GM18867 (cell line): ENCODE results near the gene NFATC2IP.
"Not testable (repeated sequence)": the region's sequence is repeated elsewhere in the genome, so short reads cannot be mapped to it uniquely, and the experiment has no call there.

Experiments used
- ATAC-seq: cut with Tn5 transposase; IDR thresholded peaks from one replicate; pipeline ENCODE4 v1.9.1; 2021; ENCODE audit warnings: mild to moderate bottlenecking, moderate library complexity; ENCODE audit not compliant: unreplicated experiment

NFATC2IP gene

GRCh38 chr16:28925386-28926228 is 25.1 kb upstream of the NFATC2IP start:
- ATAC-seq: peak; percentile 30

GRCh38 chr16:28926284-28926683 is 24.5 kb upstream of the NFATC2IP start:
- ATAC-seq: not testable (repeated sequence)

GRCh38 chr16:28927815-28928214 is 22.9 kb upstream of the NFATC2IP start:
- ATAC-seq: no peak

DNA sequence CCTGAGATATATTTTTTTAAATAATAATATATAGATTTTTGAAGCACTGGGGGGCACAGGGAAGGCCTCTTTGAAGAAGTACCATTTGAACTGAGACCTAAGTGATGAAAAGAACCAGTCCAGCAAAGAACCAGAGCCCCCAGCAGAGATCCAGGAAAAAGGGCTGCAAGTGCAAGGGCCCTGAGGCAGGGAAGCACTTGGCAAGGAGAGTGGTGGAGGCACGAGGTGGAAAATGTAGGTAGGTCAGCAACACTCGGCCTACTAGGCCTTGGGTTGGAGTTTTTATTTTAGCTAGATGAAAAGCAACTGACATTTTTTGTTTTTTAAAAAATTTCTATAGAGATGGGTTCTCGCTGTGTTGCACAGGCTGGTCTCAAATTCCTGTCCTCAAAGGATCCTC is 20.5 kb upstream of the NFATC2IP start:
- no peak for ATAC-seq

DNA sequence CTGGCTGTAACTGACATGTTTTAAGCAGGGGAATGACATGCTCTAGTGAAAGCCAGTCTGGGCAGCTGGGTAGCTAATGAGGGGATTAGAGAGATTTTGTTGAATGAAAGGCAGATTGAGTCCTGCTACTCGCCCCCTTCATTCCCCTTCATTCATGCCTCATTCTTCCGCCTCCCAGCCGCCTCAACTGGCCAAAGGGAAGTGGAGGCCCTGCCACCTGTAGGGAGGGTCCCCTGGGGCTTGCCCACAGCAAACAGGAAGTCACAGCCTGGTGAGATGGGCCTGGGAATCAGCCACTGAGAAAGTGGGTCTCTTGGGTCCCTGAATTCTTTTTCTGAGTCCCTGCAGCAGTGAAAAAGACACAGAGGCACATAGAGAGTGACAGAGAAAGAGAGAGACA is 20.1 kb upstream of the NFATC2IP start:
- no peak for ATAC-seq

- no peak for ATAC-seq
Measured at GRCh38 chr16:28931801-28932225, 18.9 kb upstream of the NFATC2IP start, which contains the start of gene CD19. TSS of gene CD19 (plus strand) at chr16:28931971. CDS start at chr16:28932001, 30 bp downstream.

GRCh38 chr16:28932339-28933141 is 18.2 kb upstream of the NFATC2IP start:
- no peak for ATAC-seq

DNA sequence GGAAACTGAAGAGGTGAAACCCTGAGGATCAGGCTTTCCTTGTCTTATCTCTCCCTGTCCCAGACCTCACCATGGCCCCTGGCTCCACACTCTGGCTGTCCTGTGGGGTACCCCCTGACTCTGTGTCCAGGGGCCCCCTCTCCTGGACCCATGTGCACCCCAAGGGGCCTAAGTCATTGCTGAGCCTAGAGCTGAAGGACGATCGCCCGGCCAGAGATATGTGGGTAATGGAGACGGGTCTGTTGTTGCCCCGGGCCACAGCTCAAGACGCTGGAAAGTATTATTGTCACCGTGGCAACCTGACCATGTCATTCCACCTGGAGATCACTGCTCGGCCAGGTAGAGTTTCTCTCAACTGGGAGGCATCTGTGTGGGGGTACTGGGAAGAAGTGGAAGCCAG is 17.6 kb upstream of the NFATC2IP start:
- no peak for ATAC-seq

DNA sequence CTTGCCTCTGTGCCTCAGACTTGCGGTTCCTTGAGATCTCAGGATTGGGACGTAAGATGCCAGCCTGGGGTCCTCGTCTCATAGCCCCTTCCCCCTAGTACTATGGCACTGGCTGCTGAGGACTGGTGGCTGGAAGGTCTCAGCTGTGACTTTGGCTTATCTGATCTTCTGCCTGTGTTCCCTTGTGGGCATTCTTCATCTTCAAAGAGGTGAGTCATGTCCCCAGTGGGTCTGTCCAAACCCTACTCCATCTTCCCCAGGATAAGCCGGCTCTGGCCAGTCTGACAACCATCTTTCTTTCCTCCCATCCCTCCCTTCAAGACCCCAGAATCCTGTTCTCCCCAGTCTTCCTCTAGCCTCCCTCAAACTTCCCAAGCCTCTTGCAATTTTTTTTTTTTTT is 15.4 kb upstream of the NFATC2IP start:
- no peak for ATAC-seq

GRCh38 chr16:28935924-28936783 is 14.6 kb upstream of the NFATC2IP start:
- ATAC-seq: peak; percentile 61

DNA sequence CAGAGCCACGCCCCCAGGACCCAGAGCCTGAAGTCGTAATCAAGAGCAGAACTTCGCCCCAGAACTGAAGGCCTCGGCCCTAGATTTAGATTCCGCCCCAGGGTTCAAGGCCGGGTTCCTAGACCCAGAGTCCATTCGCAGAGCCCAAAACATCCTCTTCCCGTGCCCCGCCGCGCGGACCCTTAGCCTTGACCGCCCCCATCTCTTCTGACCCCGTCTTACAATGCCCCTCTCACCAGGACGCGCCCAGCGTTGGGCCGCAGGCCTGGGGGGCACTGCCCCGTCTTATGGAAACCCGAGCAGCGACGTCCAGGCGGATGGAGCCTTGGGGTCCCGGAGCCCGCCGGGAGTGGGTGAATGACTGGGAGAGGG is 14.0 kb upstream of the NFATC2IP start:
- ATAC-seq: no peak

- no peak for ATAC-seq
Measured at GRCh38 chr16:28937222-28937876, 13.4 kb upstream of the NFATC2IP start.

GRCh38 chr16:28938721-28939120 is 12.0 kb upstream of the NFATC2IP start:
- ATAC-seq: no peak

DNA sequence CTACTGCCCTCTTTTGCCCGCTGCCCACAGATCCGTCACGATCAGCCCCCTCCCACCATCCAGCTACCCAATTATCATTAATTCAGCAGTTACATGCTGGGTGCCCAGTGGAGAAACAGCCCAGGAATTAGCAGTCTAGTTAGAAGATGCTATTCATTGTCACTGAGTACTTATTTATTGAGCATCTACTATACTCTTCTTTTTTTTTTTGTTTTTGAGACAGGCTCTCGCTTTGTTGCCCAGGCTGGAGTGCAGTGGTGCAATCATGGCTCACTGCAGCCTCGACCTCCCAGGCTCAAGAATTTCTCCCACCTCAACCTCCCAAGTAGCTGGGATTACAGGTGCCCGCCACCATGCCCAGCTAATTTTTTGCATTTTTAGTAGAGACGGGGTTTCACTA is 10.9 kb upstream of the NFATC2IP start:
- not testable (repeated sequence) for ATAC-seq

- ATAC-seq: no peak
Measured at GRCh38 chr16:28943281-28943680, 7.5 kb upstream of the NFATC2IP start.

- ATAC-seq: no peak
Measured at GRCh38 chr16:28946681-28947080, 4.1 kb upstream of the NFATC2IP start.

DNA sequence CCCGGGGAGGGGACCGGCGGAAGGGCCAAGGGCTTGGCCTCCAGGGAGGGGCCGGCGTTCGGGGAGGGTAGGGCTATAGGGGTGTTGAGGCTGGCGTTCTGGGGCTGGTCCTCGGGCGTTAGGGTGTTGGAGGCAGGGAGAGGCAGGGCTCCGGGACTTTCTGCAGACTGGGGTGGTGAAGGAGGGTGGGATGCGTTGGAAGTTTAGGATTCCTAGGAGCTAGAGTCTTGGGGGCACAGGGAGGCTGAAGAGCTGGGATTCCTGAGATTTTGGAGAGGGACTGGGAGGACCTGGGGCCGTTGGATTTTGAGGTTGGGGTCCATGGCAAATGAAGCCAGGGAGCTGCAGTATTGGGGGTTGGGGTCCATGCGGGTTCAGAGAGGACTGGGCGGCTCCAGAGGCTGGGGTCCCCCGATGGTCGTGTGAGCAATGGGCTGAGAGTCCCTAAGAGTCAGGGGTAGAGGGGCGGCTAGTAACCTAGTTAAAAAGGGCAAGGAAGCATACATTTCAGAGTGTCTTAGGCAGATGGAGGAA is 740 bp downstream of the NFATC2IP start:
- peak; percentile 29 for ATAC-seq

GRCh38 chr16:28958216-28958615 is 7.5 kb downstream of the NFATC2IP start:
- ATAC-seq: no peak

GRCh38 chr16:28958836-28959235 is 8.1 kb downstream of the NFATC2IP start:
- no peak for ATAC-seq

GRCh38 chr16:28964072-28964471 is 13.3 kb downstream of the NFATC2IP start:
- ATAC-seq: no peak
